PC-9 (cell line): ENCODE data around the gene TRIP12. TPM values are rescaled to one million over a fixed set of nuclear protein-coding genes. Genes with fewer than 3 reads are reported as not detected.

Source experiments
- BruUV-seq: library from RNA; stranded (reverse); fragments of 400-500 nt; replicated peaks from 2 replicates; lab custom pipeline; 2021; lab: Mats Ljungman, UMichigan
- CTCF ChIA-PET: fragments of 300-600 bp; sonication (Branson Sonifier 250); formaldehyde crosslinking; loops from one replicate; lab custom pipeline; 2022; ENCODE audit warnings: antibody characterized with exemption; lab: Charles Lee
- POLR2A ChIA-PET: fragments of 300-600 bp; sonication (Branson Sonifier 250); formaldehyde crosslinking; loops from one replicate; lab custom pipeline; 2022; ENCODE audit warnings: antibody characterized with exemption; ENCODE audit not compliant: unreplicated experiment; lab: Charles Lee
- DNase-seq, 2 experiments: peaks; one replicate each; pipeline versions ENCODE4 v3.0.0 to v3.0.0-alpha.2; 2015 to 2022; ENCODE audit warnings: mixed read lengths in 1 of 2
- H2AFZ ChIP-seq: fragments of 200-600 bp; sonication (generic); 2 replicates; pipeline ENCODE4 v1.8.1; 2017; ENCODE audit warnings: antibody characterized with exemption
- H3F3A ChIP-seq: fragments of 200-600 bp; sonication (generic); 2 replicates; pipeline ENCODE4 v1.8.1; 2017; ENCODE audit warnings: antibody characterized with exemption, mild to moderate bottlenecking, low read depth; ENCODE audit not compliant: insufficient read depth
- H3K27ac ChIP-seq: fragments of 200-600 bp; sonication (generic); 2 replicates; pipeline ENCODE4 v1.6.1; 2016; ENCODE audit warnings: mixed run types
- H3K27me3 ChIP-seq: fragments of 200-600 bp; sonication (generic); 2 replicates; pipeline ENCODE4 v1.6.1; 2016; ENCODE audit warnings: low read depth, mixed run types; ENCODE audit not compliant: insufficient read depth
- H3K36me3 ChIP-seq: fragments of 200-600 bp; sonication (generic); 2 replicates; pipeline ENCODE4 v1.6.1; 2016; ENCODE audit warnings: low read depth, mixed run types
- H3K4me1 ChIP-seq: fragments of 200-600 bp; sonication (generic); replicated peaks from 2 replicates; pipeline ENCODE4 v1.6.1; 2016; ENCODE audit warnings: mixed run types; ENCODE audit not compliant: insufficient read depth
- H3K4me2 ChIP-seq: fragments of 200-600 bp; sonication (generic); 2 replicates; pipeline ENCODE4 v1.6.1; 2017; ENCODE audit warnings: mixed run types
- H3K4me3 ChIP-seq: fragments of 200-600 bp; sonication (generic); 2 replicates; pipeline ENCODE4 v1.6.1; 2016; ENCODE audit warnings: mixed run types
- H3K79me2 ChIP-seq: fragments of 200-600 bp; sonication (generic); 2 replicates; pipeline ENCODE4 v1.6.1; 2017; ENCODE audit warnings: low read depth, mixed run types
- H3K9me2 ChIP-seq: fragments of 200-600 bp; sonication (generic); 2 replicates; pipeline ENCODE4 v1.8.1; 2017; ENCODE audit warnings: mild to moderate bottlenecking; ENCODE audit not compliant: insufficient read depth
- H3K9me3 ChIP-seq: fragments of 200-600 bp; sonication (generic); 2 replicates; pipeline ENCODE4 v1.8.1; 2016; ENCODE audit warnings: low read depth; ENCODE audit not compliant: insufficient read depth
- H4K20me1 ChIP-seq: fragments of 200-600 bp; sonication (generic); 2 replicates; pipeline ENCODE4 v1.8.1; 2017; ENCODE audit not compliant: insufficient read depth
- CTCF ChIP-seq: fragments of 200-600 bp; sonication (generic); conservative IDR thresholded peaks from 2 replicates; pipeline ENCODE4 v1.6.1; 2017; ENCODE audit warnings: mixed run types, antibody characterized with exemption, mild to moderate bottlenecking, moderate library complexity
- EZH2 ChIP-seq: fragments of 200-600 bp; sonication (generic); IDR thresholded peaks from 2 replicates; pipeline ENCODE4 v1.8.0; 2017; ENCODE audit warnings: antibody characterized with exemption, low read depth
- intact Hi-C: fragments of 100-400 bp; cut with micrococcal nuclease; formaldehyde crosslinking; loops from one replicate; pipeline ENCODE4 v1.10.0; 2022; ENCODE audit not compliant: unreplicated experiment
- total RNA-seq: library from RNA; stranded (reverse); gene quantifications from 2 replicates; pipeline ENCODE4 v1.2.3, GENCODE V29; 2021

The TRIP12 gene
- total RNA-seq, 1 experiment from 2014 or later, result 226 TPM

DNA sequence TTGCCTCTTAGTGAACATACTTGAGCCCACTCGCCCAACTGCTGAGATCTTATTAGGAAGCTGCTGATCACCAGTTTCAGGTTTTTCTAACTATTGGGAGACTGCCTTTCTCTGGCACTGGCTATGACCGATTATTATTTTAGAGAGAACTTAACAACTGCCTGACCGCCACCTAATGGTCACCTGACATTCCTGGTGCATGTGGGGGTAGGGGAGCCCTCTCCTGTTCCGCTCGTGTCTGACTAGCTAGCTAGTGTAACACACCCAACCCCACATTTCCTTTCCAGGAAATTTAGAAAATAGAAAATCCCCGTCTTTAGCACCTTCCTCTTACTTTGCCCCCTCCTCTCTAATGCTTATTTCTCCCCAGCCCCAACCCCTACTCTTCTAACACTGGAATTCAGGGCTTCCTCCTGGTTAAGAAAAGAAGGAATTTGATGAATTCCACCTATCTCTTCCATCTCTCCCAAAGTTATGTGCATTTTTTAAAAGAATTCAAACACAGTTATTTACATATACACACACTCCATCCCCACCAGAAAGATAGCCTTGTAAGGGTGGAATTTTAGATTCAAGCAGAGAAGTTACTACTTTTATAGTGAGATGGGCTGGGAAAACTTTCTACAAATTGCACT lies 188.1 kb downstream of the TRIP12 start:
- H3K9me3 ChIP-seq, result peaks cover 15% of the 10 kb centered on the region; the same call in 1 of the 2 replicates
- no peaks in the 10 kb centered on the region for H3K9me2 ChIP-seq
- no peak for DNase-seq
- H3K4me2 ChIP-seq, result no peak overlapping the region
- CTCF ChIA-PET, result no interaction called here
- H3K36me3 ChIP-seq, result no peaks in the 10 kb centered on the region
- H3F3A ChIP-seq, result no peaks in the 10 kb centered on the region
- H3K27me3 ChIP-seq, result no peaks in the 10 kb centered on the region
- no peak overlapping the region for H3K27ac ChIP-seq
- no peaks in the 10 kb centered on the region for H3K79me2 ChIP-seq
- H3K4me1 ChIP-seq, result no peaks in the 10 kb centered on the region
- BruUV-seq, result no TSS peak
- intact Hi-C loops, result no loop called here
- POLR2A ChIA-PET, result no interaction called here
- H3K4me3 ChIP-seq, result no peak overlapping the region
- TF ChIP-seq EZH2 (no peak), CTCF (no peak)
- no peaks in the 10 kb centered on the region for H4K20me1 ChIP-seq
- no peak overlapping the region for H2AFZ ChIP-seq

DNA sequence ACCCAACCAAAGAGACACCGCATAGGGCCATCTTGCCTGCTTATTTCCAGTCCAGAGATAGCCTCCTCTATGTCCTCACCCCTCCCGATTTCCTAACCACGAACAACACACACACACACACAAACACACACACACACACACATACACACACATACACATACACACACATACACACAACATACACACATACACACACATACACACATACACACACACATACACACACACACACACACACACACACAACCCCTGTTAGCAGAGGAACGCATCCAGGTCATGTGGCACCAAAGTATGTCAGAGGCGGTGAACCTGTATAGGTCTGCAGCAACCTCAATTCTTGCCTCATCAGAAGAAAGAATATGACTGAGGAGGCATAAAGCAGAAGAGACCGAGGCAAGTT lies 188.9 kb downstream of the TRIP12 start:
- Histone ChIP-seq H3K9me3 (peaks cover 12% of the 10 kb centered on the region; the same call in 1 of the 2 replicates), H3K9me2 (no peaks in the 10 kb centered on the region), H2AFZ (no peak overlapping the region), H4K20me1 (no peaks in the 10 kb centered on the region), H3K27me3 (no peaks in the 10 kb centered on the region), H3K4me3 (no peak overlapping the region), H3K27ac (no peak overlapping the region), H3K79me2 (no peaks in the 10 kb centered on the region), H3K4me2 (no peak overlapping the region), H3F3A (no peaks in the 10 kb centered on the region), H3K4me1 (no peaks in the 10 kb centered on the region), H3K36me3 (no peaks in the 10 kb centered on the region)
- TF ChIP-seq CTCF (no peak), EZH2 (no peak)
- ChIA-PET POLR2A (no interaction called here), CTCF (no interaction called here)
- intact Hi-C loops, result no loop called here
- BruUV-seq, result no TSS peak
- no peak for DNase-seq

- Histone ChIP-seq H3K79me2 (no peaks in the 10 kb centered on the region), H3K4me3 (no peak overlapping the region), H3K27me3 (no peaks in the 10 kb centered on the region), H4K20me1 (no peaks in the 10 kb centered on the region), H3K4me1 (no peaks in the 10 kb centered on the region), H3K9me2 (no peaks in the 10 kb centered on the region), H2AFZ (no peak overlapping the region), H3K27ac (no peak overlapping the region), H3K9me3 (peaks cover 2% of the 10 kb centered on the region; the same call in 1 of the 2 replicates), H3K4me2 (no peak overlapping the region), H3F3A (no peaks in the 10 kb centered on the region), H3K36me3 (no peaks in the 10 kb centered on the region)
- ChIA-PET POLR2A (no interaction called here), CTCF (no interaction called here)
- intact Hi-C loops, result no loop called here
- BruUV-seq, result no TSS peak
- DNase-seq, result no peak
- TF ChIP-seq EZH2 (no peak), CTCF (no peak)
Measured at GRCh38 chr2:229731916-229732315, 189.9 kb downstream of the TRIP12 start.
